ENCODE measurements around the gene FAM20C. TPM values are rescaled to one million over a fixed set of nuclear protein-coding genes. Genes with fewer than 3 reads are reported as not detected.

The FAM20C gene
- total RNA-seq, 1 donor: 16.8 TPM

- no peak for DNase-seq (ENCODE audit: low read depth)
- TF ChIP-seq CTCF (IDR thresholded peaks at IDR 0.05; ENCODE audit: insufficient read depth, low read depth, low read length): no peak
- no peak overlapping the region for H3K4me3 ChIP-seq (ENCODE audit: low read depth, low read length)
Measured at GRCh38 chr7:284762-285722, 92.7 kb downstream of the FAM20C start.

- DNase-seq (ENCODE audit: low read depth): no peak
- H3K4me3 ChIP-seq (ENCODE audit: low read depth, low read length): no peak overlapping the region
- TF ChIP-seq CTCF (IDR thresholded peaks at IDR 0.05; ENCODE audit: insufficient read depth, low read depth, low read length): no peak
Measured at GRCh38 chr7:285731-286130, 93.4 kb downstream of the FAM20C start.

GRCh38 chr7:286266-286665, 93.9 kb downstream of the FAM20C start:
- H3K4me3 ChIP-seq (ENCODE audit: low read depth, low read length): no peak overlapping the region
- no peak for DNase-seq (ENCODE audit: low read depth)
- no peak for TF ChIP-seq CTCF (IDR thresholded peaks at IDR 0.05; ENCODE audit: insufficient read depth, low read depth, low read length)

- TF ChIP-seq CTCF (IDR thresholded peaks at IDR 0.05; ENCODE audit: insufficient read depth, low read depth, low read length): no peak
- no peak overlapping the region for H3K4me3 ChIP-seq (ENCODE audit: low read depth, low read length)
- DNase-seq (ENCODE audit: low read depth): no peak
Measured at GRCh38 chr7:288671-289101, 96.3 kb downstream of the FAM20C start.

GRCh38 chr7:289209-289755, 96.9 kb downstream of the FAM20C start:
- no peak for TF ChIP-seq CTCF (IDR thresholded peaks at IDR 0.05; ENCODE audit: insufficient read depth, low read depth, low read length)
- DNase-seq (ENCODE audit: low read depth): no peak
- H3K4me3 ChIP-seq (ENCODE audit: low read depth, low read length): no peak overlapping the region

- TF ChIP-seq CTCF (IDR thresholded peaks at IDR 0.05; ENCODE audit: insufficient read depth, low read depth, low read length): no peak
- DNase-seq (ENCODE audit: low read depth): no peak
- H3K4me3 ChIP-seq (ENCODE audit: low read depth, low read length): no peak within 1 kb of the TSS
Measured at GRCh38 chr7:289756-290553, 97.6 kb downstream of the FAM20C start, which contains the start of gene FOXL3. TSS of gene FOXL3 (plus strand) at chr7:290170. CDS start at chr7:290170, 0 bp downstream.
